Spleen (tissue), 7 donors: ENCODE measurements around the gene COL19A1.

Experiments used
- POLR2A ChIP-seq, 3 donors: fragments of 450-650 bp; IDR thresholded peaks; one replicate each; pipeline ENCODE4 v1.5.1; 2017; ENCODE audit warnings: antibody characterized with exemption in 3 of 3, mild to moderate bottlenecking in 1 of 3
- POLR2AphosphoS5 ChIP-seq, 3 donors: sonication (generic); formaldehyde crosslinking; IDR thresholded peaks; one replicate each; pipeline ENCODE4 v1.5.1; 2017; ENCODE audit warnings: antibody characterized with exemption in 3 of 3
- TF ChIP-seq, protein P1 (sequence below), 11 experiments: fragments of 200-600 bp in 7 of 11; fragments of 450-650 bp in 4 of 11; sonication (generic) in 4 of 11; IDR thresholded peaks in 8 of 11; conservative IDR thresholded peaks in 3 of 11; 1 replicate in 7 of 11; 2 replicates in 4 of 11; pipeline versions ENCODE4 v1.4.0 to v1.8.0; 2016 to 2021; ENCODE audit warnings: antibody characterized with exemption in 11 of 11, inconsistent platforms in 4 of 11, mild to moderate bottlenecking in 1 of 11
- donor health status: DM: no; HTN: no; CAD: no; lungs with moderate emphysema.
- donor health status: DM: no; HTN: no; CAD: no.
- donor health status: DM: no; HTN: no; CAD: no.

DNA sequence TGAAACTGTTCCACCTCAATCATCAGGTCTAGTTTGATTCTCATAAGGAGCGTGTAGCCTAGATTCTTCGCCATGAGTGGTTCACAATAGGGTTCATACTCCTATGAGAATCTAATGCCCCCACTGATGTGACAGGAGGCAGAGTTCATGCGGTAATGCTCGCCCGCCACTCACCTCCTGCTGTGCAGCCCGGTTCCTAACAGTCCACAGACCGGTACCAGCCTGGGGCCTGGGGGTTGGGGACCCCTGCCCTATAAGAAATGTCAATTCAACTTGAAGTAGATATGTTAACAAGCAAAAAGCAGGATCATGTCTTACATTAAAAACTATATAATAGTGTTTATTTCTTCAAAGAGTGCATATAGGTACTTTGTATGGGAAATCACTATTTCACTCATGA is 216.5 kb downstream of the COL19A1 start:
- TF ChIP-seq POLR2A (IDR thresholded peaks at IDR 0.05) (no peak), POLR2AphosphoS5 (IDR thresholded peaks at IDR 0.05) (no peak)
- TF ChIP-seq, protein P1, sequence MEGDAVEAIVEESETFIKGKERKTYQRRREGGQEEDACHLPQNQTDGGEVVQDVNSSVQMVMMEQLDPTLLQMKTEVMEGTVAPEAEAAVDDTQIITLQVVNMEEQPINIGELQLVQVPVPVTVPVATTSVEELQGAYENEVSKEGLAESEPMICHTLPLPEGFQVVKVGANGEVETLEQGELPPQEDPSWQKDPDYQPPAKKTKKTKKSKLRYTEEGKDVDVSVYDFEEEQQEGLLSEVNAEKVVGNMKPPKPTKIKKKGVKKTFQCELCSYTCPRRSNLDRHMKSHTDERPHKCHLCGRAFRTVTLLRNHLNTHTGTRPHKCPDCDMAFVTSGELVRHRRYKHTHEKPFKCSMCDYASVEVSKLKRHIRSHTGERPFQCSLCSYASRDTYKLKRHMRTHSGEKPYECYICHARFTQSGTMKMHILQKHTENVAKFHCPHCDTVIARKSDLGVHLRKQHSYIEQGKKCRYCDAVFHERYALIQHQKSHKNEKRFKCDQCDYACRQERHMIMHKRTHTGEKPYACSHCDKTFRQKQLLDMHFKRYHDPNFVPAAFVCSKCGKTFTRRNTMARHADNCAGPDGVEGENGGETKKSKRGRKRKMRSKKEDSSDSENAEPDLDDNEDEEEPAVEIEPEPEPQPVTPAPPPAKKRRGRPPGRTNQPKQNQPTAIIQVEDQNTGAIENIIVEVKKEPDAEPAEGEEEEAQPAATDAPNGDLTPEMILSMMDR (IDR thresholded peaks at IDR 0.05 in 8 of 11, conservative IDR thresholded peaks at IDR 0.05 in 3 of 11): no peak
